ENCODE data around the gene LDB1. TPM values are rescaled to one million over a fixed set of nuclear protein-coding genes. Genes with fewer than 3 reads are reported as not detected.

The LDB1 gene
- total and polyA plus RNA-seq, 8 donors, result 12.5 to 32.1 (median 18.2) TPM

DNA sequence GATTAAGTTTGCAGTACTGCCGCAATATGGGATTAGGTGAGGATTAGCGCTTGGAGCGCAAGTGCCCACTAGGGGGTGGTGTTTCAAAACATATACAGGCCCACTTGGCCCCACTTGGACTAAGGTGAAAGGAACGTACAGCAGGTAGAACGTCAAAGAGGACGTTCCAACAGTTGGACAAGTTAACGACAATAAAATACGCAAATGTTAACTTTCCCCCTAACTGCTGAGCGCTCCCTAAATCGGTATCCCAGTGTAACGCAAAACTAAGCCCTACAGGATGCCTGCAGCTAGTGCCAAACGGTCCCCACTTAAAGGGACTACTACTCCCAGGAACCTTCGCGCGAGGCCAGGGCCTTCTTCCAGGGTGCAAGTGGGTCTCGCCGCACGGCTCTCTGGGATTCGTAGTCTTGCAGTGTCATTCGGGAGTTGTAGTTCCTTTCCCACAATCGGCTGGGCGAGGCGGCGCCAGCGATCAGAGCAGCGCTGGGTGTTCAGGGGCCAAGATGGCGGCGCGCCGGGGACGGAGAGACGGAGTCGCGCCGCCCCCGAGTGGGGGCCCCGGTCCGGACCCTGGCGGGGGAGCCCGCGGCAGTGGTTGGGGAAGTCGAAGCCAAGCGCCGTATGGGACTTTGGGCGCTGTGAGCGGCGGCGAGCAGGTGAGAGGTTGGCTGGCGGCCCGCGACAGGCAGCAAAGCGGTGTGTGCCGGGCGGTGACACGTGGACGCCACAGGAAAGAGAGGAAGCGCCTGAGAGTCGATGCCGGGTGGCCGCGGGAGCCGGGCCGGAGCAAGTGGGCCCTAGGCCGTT is 12.6 kb upstream of the LDB1 start, which contains the start of gene PPRC1:
Gene PPRC1 (plus strand): TSS at position 478 of the 810 bp plus-strand sequence. CDS start 29 bp downstream, at position 507.
- peak; percentile 82 to 93 (median 87) for TF ChIP-seq CTCF (IDR thresholded peaks at IDR 0.05)
- ATAC-seq (peak; percentile 93 to 97 (median 94)), DNase-seq (peak; percentile 95 to 99 (median 98)), FAIRE-seq (no peak)
- H3K36me3 ChIP-seq, result no peaks in the 10 kb centered on the region
- H3K27ac ChIP-seq, result peak within 1 kb of the TSS; percentile 85 to 90 (median 88)
- WGBS, 2 donors, result 0% methylated on average over 56 to 64 of the region's 64 CpGs
- H3K4me3 ChIP-seq, result peak within 1 kb of the TSS; percentile 70 to 99 (median 97)
- no peaks in the 10 kb centered on the region for H3K9me3 ChIP-seq
- H3K4me1 ChIP-seq, result peaks cover 0 to 13% (median 11%) of the 10 kb centered on the region in 3 donors
- H3K27me3 ChIP-seq, result no peaks in the 10 kb centered on the region
- intact Hi-C loops (cut with DNase I), result no loop called here

GRCh38 chr10:102132193-102132562 is 12.0 kb upstream of the LDB1 start:
- 13 to 15% methylated on average over 8 of the region's 8 CpGs for WGBS, 2 donors
- no peaks in the 10 kb centered on the region for H3K36me3 ChIP-seq
- H3K4me1 ChIP-seq, result peaks cover 0 to 13% (median 11%) of the 10 kb centered on the region in 3 donors
- no peaks in the 10 kb centered on the region for H3K27me3 ChIP-seq
- H3K4me3 ChIP-seq, result peak overlapping the region in 3 of 4 donors; percentile 70 to 99 (median 95)
- no peak for DNase-seq
- FAIRE-seq, result no peak
- intact Hi-C loops (cut with DNase I), result no loop called here
- no peak for ATAC-seq
- H3K9me3 ChIP-seq, result no peaks in the 10 kb centered on the region
- peak overlapping the region in 3 of 4 donors; percentile 85 to 90 (median 88) for H3K27ac ChIP-seq
- TF ChIP-seq CTCF (IDR thresholded peaks at IDR 0.05), result no peak

- no peak for ATAC-seq
Measured at GRCh38 chr10:102131286-102132170, 11.4 kb upstream of the LDB1 start.

GRCh38 chr10:102123223-102123622 is 3.1 kb upstream of the LDB1 start:
- peaks cover 5 to 8% (median 7%) of the 10 kb centered on the region in 3 donors for H3K4me1 ChIP-seq
- FAIRE-seq (no peak), DNase-seq (no peak), ATAC-seq (no peak)
- H3K36me3 ChIP-seq, result no peaks in the 10 kb centered on the region
- H3K27ac ChIP-seq, result no peak overlapping the region
- intact Hi-C loops (cut with DNase I), result no loop called here
- no peak overlapping the region for H3K4me3 ChIP-seq
- 93 to 94% methylated on average over 3 of the region's 3 CpGs for WGBS, 2 donors
- no peaks in the 10 kb centered on the region for H3K9me3 ChIP-seq
- H3K27me3 ChIP-seq, result no peaks in the 10 kb centered on the region
- TF ChIP-seq CTCF (IDR thresholded peaks at IDR 0.05), result no peak

More at GRCh38 chr10:102131286-102132170, 11.4 kb upstream of the LDB1 start:
- H3K27ac ChIP-seq, result peak overlapping the region in 2 of 4 donors; percentile 88 to 90
- H3K4me1 ChIP-seq, result peaks cover 0 to 13% (median 11%) of the 10 kb centered on the region in 3 donors
- intact Hi-C loops (cut with DNase I), result no loop called here
- WGBS, 2 donors, result 86 to 92% methylated on average over 8 of the region's 8 CpGs
- no peak for DNase-seq
- no peaks in the 10 kb centered on the region for H3K27me3 ChIP-seq
- FAIRE-seq, result no peak
- no peak for TF ChIP-seq CTCF (IDR thresholded peaks at IDR 0.05)
- H3K4me3 ChIP-seq, result no peak overlapping the region
- no peaks in the 10 kb centered on the region for H3K36me3 ChIP-seq
- no peaks in the 10 kb centered on the region for H3K9me3 ChIP-seq
